Sigmoid colon (tissue), 4 donors: Measurements from ENCODE around the gene MIEN1.

Experiments used
- CTCF ChIP-seq, 4 experiments: fragments of 450-650 bp in 3 of 4; fragments of 200-600 bp in 1 of 4; IDR thresholded peaks; one replicate each; pipeline ENCODE4 v1.5.1; 2016 to 2019; ENCODE audit warnings: antibody characterized with exemption in 4 of 4, mild to moderate bottlenecking in 3 of 4, moderate library complexity in 2 of 4
- POLR2A ChIP-seq, 2 donors: fragments of 450-650 bp; IDR thresholded peaks; one replicate each; pipeline ENCODE4 v1.6.1; 2016; ENCODE audit warnings: antibody characterized with exemption in 2 of 2, mild to moderate bottlenecking in 2 of 2, moderate library complexity in 2 of 2
- POLR2AphosphoS5 ChIP-seq, 4 donors: sonication (generic); formaldehyde crosslinking; IDR thresholded peaks; one replicate each; pipeline ENCODE4 v1.6.1; 2017; ENCODE audit warnings: antibody characterized with exemption in 4 of 4

GRCh38 chr17:39697961-39698360, 32.4 kb downstream of the MIEN1 start:
- TF ChIP-seq POLR2AphosphoS5 (IDR thresholded peaks at IDR 0.05) = no peak
- TF ChIP-seq CTCF (IDR thresholded peaks at IDR 0.05) = no peak
- TF ChIP-seq POLR2A (IDR thresholded peaks at IDR 0.05) = no peak
